DOHH2 (cell line): ENCODE data around the gene TMEM147.

Experiments
- EZH2phosphoT487 ChIP-seq: fragments of 200-600 bp; sonication (generic); IDR thresholded peaks from 2 replicates; pipeline ENCODE4 v1.6.1; 2017; ENCODE audit warnings: borderline replicate concordance, mild to moderate bottlenecking, antibody characterized with exemption, low read length, moderate library complexity, mixed read lengths
- TF ChIP-seq, protein P1 (sequence below): fragments of 200-600 bp; sonication (generic); IDR thresholded peaks from one replicate; pipeline ENCODE4 v1.5.1; 2014; ENCODE audit warnings: antibody characterized with exemption, mild to moderate bottlenecking, low read depth, low read length; ENCODE audit not compliant: poor library complexity, severe bottlenecking

DNA sequence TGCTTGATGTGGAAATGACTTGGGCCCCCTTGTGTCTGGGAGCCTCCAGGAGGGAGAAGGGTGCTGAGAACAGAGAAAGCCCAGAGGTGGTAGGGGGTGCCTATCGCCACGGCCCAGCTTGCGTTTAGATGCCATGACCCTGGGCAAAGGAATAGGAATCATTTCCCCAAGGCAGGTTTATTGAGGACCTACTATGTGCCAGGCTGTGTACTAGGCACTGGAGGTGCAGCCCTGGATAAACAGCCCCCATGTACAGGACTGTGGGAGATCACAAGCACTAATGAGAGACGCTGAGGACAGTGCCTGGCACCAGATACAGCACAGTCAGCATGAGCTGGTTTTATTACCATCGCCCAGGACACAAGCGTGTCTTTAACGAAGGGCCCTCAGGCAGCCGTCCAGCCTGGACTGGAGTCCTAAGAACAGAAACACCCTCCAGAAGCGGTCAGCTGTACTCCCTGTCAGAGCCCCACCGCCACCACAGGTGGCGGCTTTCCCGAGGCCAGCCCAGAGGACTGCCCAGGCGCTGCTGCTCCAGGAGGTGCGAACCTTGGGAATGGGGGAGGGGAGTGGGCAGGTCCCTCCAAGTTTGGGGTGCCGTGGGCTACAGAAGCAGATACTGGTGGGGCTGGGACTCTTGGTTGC, 4.6 kb downstream of the TMEM147 start:
- TF ChIP-seq, protein P1, sequence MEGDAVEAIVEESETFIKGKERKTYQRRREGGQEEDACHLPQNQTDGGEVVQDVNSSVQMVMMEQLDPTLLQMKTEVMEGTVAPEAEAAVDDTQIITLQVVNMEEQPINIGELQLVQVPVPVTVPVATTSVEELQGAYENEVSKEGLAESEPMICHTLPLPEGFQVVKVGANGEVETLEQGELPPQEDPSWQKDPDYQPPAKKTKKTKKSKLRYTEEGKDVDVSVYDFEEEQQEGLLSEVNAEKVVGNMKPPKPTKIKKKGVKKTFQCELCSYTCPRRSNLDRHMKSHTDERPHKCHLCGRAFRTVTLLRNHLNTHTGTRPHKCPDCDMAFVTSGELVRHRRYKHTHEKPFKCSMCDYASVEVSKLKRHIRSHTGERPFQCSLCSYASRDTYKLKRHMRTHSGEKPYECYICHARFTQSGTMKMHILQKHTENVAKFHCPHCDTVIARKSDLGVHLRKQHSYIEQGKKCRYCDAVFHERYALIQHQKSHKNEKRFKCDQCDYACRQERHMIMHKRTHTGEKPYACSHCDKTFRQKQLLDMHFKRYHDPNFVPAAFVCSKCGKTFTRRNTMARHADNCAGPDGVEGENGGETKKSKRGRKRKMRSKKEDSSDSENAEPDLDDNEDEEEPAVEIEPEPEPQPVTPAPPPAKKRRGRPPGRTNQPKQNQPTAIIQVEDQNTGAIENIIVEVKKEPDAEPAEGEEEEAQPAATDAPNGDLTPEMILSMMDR: no peak
- no peak for TF ChIP-seq EZH2phosphoT487
